ENCODE measurements around the gene EFR3B. TPM values are rescaled to one million over a fixed set of nuclear protein-coding genes. Genes with fewer than 3 reads are reported as not detected.

The EFR3B gene
- total RNA-seq, 1 experiment from 2014 or later = 7.9 TPM

- in situ Hi-C loops (cut with HindIII; ENCODE audit: low pct_unique_long_range_greater_than_20kb, low sequenced_read_pairs) = no loop called here
- DNase-seq (ENCODE audit: low read depth, low spot score) = no peak
Observed at GRCh38 chr2:25029183-25029554, 12.7 kb upstream of the EFR3B start.

DNA sequence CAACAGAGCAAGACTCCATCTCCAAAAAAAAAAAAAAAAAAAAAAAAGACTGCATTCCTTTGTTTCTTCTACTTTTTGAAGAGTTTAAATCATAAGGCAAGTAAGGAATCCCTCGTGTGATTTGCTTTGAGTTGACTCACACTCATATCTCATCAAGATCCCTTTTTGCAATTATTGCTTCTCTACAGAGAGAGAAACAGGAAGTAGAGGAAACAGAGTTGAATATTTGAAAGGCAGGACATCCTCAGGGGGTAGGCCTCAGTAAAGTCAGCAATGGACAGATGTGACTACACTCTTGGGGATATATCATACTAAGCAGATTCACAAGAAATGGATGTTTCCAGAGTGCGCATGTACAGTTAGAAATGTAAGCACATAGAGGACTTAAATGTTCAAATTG is 11.2 kb upstream of the EFR3B start:
- in situ Hi-C loops (cut with HindIII; ENCODE audit: low pct_unique_long_range_greater_than_20kb, low sequenced_read_pairs) = no loop called here
- no peak for DNase-seq (ENCODE audit: low read depth, low spot score)

GRCh38 chr2:25032094-25032493 is 9.8 kb upstream of the EFR3B start:
- in situ Hi-C loops (cut with HindIII; ENCODE audit: low pct_unique_long_range_greater_than_20kb, low sequenced_read_pairs) = no loop called here

DNA sequence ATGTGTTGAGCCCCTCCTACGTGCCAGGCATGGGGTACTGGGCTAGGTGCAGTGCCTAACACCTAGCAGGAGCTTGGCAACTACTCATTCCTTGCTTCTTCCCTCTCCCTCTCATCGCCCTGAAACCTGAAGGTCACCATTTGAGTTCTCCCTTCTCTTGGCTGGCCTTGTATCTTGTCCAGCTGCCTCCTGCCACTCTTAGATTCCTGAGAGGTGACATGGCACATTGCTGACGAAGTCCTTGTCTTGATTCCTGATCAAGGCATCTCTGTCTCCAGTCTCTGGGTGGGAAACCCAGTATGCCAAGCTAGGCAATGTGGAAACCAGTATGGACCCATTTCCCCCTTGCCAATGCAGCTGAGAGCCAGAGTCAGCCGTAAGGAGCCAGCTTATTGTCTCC is 9.0 kb upstream of the EFR3B start:
- DNase-seq (ENCODE audit: low read depth, low spot score) = no peak
- in situ Hi-C loops (cut with HindIII; ENCODE audit: low pct_unique_long_range_greater_than_20kb, low sequenced_read_pairs) = no loop called here

More at GRCh38 chr2:25032094-25032493, 9.8 kb upstream of the EFR3B start:
- no peak for DNase-seq (ENCODE audit: low read depth, low spot score)

DNA sequence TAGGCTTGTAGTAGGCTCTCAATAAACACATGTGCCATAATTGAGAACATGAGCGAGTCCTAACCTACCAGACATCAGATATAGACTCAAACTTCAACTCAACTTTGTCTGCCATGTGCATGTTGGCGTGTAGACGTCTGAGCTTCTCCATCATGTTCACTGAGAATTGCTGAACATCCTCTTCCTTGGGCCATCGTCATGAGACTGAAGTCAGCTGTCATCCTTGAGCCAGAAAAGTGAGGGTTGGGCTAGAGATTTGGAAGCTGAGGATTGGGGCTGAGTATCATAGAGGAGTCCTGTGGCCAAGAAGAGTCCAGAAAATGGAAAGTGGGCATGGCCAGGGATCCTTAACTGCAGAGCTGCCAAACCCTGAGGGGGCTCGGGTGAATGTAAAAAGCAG is 7.8 kb upstream of the EFR3B start:
- in situ Hi-C loops (cut with HindIII; ENCODE audit: low pct_unique_long_range_greater_than_20kb, low sequenced_read_pairs) = no loop called here
- no peak for DNase-seq (ENCODE audit: low read depth, low spot score)

DNA sequence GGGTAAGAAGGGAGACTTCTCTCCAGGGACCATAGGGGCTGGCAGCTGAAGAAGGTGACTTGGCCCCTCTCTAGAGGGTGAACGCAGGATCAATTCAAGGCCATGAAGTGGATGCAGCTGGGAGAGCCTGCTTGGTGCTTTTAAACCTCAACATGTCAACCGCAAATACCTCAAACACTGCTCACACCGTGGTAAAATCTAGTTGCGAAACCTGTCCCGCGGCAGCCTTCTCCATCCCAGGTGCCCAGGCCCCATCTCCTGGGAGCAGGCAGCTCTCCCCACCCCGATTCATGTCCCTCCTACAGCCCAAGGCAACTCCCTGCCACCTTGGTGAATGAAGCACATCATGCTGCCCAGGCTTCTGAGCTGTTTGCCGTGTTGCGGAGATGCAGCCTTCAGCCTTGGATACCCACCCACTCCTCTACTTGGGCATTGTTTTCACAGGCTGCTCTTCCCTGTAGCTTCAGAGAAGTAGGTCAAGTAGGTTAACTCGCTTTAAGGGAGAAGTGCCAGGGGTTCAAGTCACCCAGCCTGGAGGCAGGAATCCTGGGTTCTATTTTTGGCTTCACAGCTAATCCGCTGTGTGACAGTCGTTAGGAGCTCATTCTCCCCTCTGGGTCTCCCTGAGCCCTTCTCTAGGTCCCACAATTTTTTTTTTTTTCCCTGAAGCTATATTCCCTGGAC is 6.2 kb upstream of the EFR3B start:
- in situ Hi-C loops (cut with HindIII; ENCODE audit: low pct_unique_long_range_greater_than_20kb, low sequenced_read_pairs) = no loop called here
- DNase-seq (ENCODE audit: low read depth, low spot score) = no peak

- DNase-seq (ENCODE audit: low read depth, low spot score) = no peak
- in situ Hi-C loops (cut with HindIII; ENCODE audit: low pct_unique_long_range_greater_than_20kb, low sequenced_read_pairs) = no loop called here
Observed at GRCh38 chr2:25036221-25036559, 5.7 kb upstream of the EFR3B start.

DNA sequence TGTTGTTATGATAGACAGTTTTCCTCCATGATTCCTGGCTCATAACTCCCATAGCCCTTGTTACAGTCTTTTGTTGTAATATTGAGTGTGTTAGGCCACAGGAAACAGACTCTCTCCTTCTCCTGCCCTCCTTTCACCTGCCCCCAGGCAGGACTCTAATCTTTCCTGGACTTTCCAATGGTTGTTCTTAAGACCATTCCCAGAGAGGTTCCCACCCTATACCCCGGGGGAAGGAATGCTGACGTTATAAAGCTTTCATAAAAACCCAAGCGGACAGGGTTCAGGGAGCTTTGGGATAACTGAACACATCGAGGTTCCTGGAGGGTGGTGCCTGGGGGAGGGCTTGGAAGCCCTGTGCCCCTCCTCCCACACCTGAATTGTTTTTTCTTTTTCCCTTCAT is 2.8 kb upstream of the EFR3B start:
- in situ Hi-C loops (cut with HindIII; ENCODE audit: low pct_unique_long_range_greater_than_20kb, low sequenced_read_pairs) = no loop called here
- peak; percentile 72 for DNase-seq (ENCODE audit: low read depth, low spot score)

- in situ Hi-C loops (cut with HindIII; ENCODE audit: low pct_unique_long_range_greater_than_20kb, low sequenced_read_pairs) = no loop called here
- DNase-seq (ENCODE audit: low read depth, low spot score) = peak; percentile 60
Observed at GRCh38 chr2:25041307-25041927, 459 bp upstream of the EFR3B start.

DNA sequence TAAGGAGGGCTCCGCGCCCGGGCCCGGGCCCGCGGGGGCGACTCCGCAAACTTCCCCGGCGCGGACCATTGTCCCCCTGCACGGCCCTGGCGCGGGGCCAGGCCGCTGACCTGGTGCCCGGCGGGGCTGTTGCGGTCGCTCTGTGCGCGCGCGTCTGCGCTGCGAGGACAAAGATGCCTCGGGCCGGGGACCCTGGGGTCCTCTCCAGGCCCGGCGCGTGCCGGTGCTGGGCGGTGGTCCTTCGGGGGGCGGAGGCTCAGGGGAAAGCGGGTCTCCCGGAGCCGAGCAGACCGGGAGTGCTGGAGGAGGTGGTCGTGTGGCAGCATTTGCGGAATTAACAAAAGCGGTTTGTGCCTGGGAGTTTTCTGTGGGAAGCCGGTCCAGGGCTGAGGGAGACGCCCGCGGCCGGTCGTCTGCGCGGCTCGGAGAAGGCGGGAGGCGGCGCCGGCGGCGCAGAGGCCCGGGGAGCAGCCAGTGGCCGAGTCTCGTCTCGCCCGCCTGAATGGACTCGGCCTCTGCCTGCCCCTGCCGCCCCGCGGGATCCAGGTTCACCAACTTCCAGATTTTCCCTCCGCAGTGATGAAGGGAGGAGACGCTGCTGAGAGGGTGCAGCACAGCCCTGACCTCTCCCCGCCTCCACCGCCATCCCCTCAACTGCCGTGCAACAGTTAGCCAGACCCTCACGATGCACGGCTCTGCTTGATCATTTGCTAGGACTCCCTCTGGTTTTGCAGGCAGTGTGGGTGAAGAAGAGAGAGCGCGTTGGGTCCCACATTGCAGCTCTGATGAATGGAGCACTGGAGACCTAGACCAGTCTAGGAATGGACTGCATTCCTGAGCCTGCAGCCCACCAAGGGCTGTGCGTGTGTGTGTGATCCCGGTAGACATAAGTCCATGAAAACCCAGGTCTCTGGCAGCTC is 705 bp downstream of the EFR3B start:
- in situ Hi-C loops (cut with HindIII; ENCODE audit: low pct_unique_long_range_greater_than_20kb, low sequenced_read_pairs) = no loop called here
- DNase-seq (ENCODE audit: low read depth, low spot score) = no peak

GRCh38 chr2:25043241-25043867 is 1.5 kb downstream of the EFR3B start:
- peak; percentile 29 for DNase-seq (ENCODE audit: low read depth, low spot score)
- in situ Hi-C loops (cut with HindIII; ENCODE audit: low pct_unique_long_range_greater_than_20kb, low sequenced_read_pairs) = no loop called here

GRCh38 chr2:25044011-25044410 is 2.1 kb downstream of the EFR3B start:
- no peak for DNase-seq (ENCODE audit: low read depth, low spot score)
- in situ Hi-C loops (cut with HindIII; ENCODE audit: low pct_unique_long_range_greater_than_20kb, low sequenced_read_pairs) = no loop called here

DNA sequence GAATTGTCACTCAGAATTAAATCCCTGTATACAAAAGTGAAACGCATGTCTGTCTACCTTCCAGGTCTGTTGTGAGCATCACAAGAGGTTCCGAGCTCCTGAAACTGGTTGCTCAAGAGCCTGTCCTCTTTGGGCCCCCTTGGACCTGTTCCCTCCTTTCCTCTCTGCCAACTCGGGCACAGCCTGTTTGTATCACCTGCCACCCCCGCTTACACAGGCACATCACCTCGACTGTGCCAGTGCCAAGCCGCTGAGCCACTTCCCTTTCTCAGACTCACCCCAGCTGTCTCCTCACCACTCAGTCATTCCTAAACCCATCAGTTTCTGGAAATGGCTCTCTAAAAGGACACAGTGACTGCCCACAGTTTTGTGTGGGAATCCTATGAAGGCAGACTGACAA is 3.1 kb downstream of the EFR3B start:
- in situ Hi-C loops (cut with HindIII; ENCODE audit: low pct_unique_long_range_greater_than_20kb, low sequenced_read_pairs) = no loop called here
- DNase-seq (ENCODE audit: low read depth, low spot score) = no peak

- in situ Hi-C loops (cut with HindIII; ENCODE audit: low pct_unique_long_range_greater_than_20kb, low sequenced_read_pairs) = no loop called here
- no peak for DNase-seq (ENCODE audit: low read depth, low spot score)
Observed at GRCh38 chr2:25049422-25049821, 7.5 kb downstream of the EFR3B start.

- in situ Hi-C loops (cut with HindIII; ENCODE audit: low pct_unique_long_range_greater_than_20kb, low sequenced_read_pairs) = no loop called here
- DNase-seq (ENCODE audit: low read depth, low spot score) = no peak
Observed at GRCh38 chr2:25050128-25050527, 8.3 kb downstream of the EFR3B start.

- in situ Hi-C loops (cut with HindIII; ENCODE audit: low pct_unique_long_range_greater_than_20kb, low sequenced_read_pairs) = no loop called here
- no peak for DNase-seq (ENCODE audit: low read depth, low spot score)
Observed at GRCh38 chr2:25053041-25053440, 11.2 kb downstream of the EFR3B start.

DNA sequence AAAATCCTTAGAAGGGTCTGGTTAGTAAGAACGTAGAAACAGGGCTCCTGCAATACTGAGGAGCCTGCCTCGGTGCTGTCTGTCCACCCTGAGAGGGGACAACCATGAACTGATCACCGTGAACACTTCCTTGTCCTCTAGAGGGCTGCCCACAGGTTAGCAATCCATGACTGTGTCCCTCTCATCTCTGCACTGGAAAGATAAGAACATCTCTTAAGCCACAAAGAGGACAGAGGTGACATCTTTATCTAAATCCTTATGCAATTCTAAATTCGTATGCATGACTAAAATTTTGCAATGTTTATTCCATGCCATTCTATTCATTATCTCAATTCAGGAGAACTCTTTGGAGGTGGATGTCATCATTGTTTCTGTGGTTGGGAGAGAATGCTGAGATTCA is 12.8 kb downstream of the EFR3B start:
- no peak for DNase-seq (ENCODE audit: low read depth, low spot score)
- in situ Hi-C loops (cut with HindIII; ENCODE audit: low pct_unique_long_range_greater_than_20kb, low sequenced_read_pairs) = no loop called here

DNA sequence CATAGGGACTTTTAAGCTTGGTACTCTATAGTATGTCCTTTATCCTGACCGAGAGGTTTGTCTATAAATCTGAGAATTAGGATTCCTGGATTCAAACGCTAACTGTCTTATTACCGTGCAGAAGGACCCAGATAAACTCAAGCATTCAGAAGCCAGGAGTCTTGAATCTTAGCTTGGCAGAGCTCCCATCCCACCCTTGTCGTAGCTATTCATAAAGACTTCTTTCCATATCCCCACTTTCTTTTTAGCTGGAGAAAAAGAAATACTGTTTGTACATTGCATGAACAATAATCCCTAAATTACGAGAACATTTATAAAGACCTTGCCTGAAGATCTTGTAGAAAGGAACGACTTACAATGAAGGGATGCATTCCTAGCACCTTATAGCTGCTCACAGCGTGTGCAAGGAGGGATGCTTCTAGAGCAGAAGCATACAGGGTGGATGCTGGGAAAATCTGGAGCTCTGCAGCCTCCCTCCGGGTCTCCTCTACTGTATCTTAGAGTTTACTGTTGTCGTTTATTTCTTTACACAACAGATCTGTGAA is 13.6 kb downstream of the EFR3B start:
- no peak for DNase-seq (ENCODE audit: low read depth, low spot score)
- in situ Hi-C loops (cut with HindIII; ENCODE audit: low pct_unique_long_range_greater_than_20kb, low sequenced_read_pairs) = no loop called here
